DOHH2 (cell line): ENCODE results near the gene STX8.

ENCODE experiments used
- EZH2phosphoT487 ChIP-seq: fragments of 200-600 bp; sonication (generic); IDR thresholded peaks from 2 replicates; pipeline ENCODE4 v1.6.1; 2017; ENCODE audit warnings: borderline replicate concordance, mild to moderate bottlenecking, antibody characterized with exemption, low read length, moderate library complexity, mixed read lengths
- TF ChIP-seq, protein P1 (sequence below): fragments of 200-600 bp; sonication (generic); IDR thresholded peaks from one replicate; pipeline ENCODE4 v1.5.1; 2014; ENCODE audit warnings: antibody characterized with exemption, mild to moderate bottlenecking, low read depth, low read length; ENCODE audit not compliant: poor library complexity, severe bottlenecking

GRCh38 chr17:9336817-9337216, 238.8 kb downstream of the STX8 start:
- TF ChIP-seq, protein P1, sequence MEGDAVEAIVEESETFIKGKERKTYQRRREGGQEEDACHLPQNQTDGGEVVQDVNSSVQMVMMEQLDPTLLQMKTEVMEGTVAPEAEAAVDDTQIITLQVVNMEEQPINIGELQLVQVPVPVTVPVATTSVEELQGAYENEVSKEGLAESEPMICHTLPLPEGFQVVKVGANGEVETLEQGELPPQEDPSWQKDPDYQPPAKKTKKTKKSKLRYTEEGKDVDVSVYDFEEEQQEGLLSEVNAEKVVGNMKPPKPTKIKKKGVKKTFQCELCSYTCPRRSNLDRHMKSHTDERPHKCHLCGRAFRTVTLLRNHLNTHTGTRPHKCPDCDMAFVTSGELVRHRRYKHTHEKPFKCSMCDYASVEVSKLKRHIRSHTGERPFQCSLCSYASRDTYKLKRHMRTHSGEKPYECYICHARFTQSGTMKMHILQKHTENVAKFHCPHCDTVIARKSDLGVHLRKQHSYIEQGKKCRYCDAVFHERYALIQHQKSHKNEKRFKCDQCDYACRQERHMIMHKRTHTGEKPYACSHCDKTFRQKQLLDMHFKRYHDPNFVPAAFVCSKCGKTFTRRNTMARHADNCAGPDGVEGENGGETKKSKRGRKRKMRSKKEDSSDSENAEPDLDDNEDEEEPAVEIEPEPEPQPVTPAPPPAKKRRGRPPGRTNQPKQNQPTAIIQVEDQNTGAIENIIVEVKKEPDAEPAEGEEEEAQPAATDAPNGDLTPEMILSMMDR, result no peak
- TF ChIP-seq EZH2phosphoT487, result no peak
